ACC112 (cell line): Measurements from ENCODE around the gene FYB1.
"Not testable (repeated sequence)": the region's sequence is repeated elsewhere in the genome, so short reads cannot be mapped to it uniquely, and the experiment has no call there.

Source experiments
- H2AFZ ChIP-seq: fragments of 200-600 bp; sonication (generic); one replicate; pipeline ENCODE4 v1.6.0; 2017; ENCODE audit warnings: antibody characterized with exemption, low read length; ENCODE audit not compliant: unreplicated experiment
- H3K27ac ChIP-seq: fragments of 200-600 bp; sonication (generic); 2 replicates; pipeline ENCODE4 v1.5.1; 2014; ENCODE audit warnings: low read depth, mild to moderate bottlenecking, antibody characterized with exemption, low read length, moderate library complexity
- H3K27me3 ChIP-seq: fragments of 200-600 bp; sonication (generic); 2 replicates; pipeline ENCODE4 v1.6.1; 2014; ENCODE audit warnings: mild to moderate bottlenecking, antibody characterized with exemption, low read length, moderate library complexity, mixed read lengths; ENCODE audit not compliant: insufficient read depth
- H3K36me3 ChIP-seq: fragments of 200-600 bp; sonication (generic); 2 replicates; pipeline ENCODE4 v1.6.1; 2016; ENCODE audit warnings: mild to moderate bottlenecking, antibody characterized with exemption, low read length, moderate library complexity, mixed read lengths; ENCODE audit not compliant: insufficient read depth
- H3K4me1 ChIP-seq: fragments of 200-600 bp; sonication (generic); one replicate; pipeline ENCODE4 v1.6.1; 2016; ENCODE audit warnings: low read length, mixed read lengths; ENCODE audit not compliant: insufficient read depth, unreplicated experiment, control insufficient read depth
- H3K4me3 ChIP-seq: fragments of 200-600 bp; sonication (generic); 2 replicates; pipeline ENCODE4 v1.5.1; 2014; ENCODE audit warnings: mild to moderate bottlenecking, low read depth, low read length
- H3K79me2 ChIP-seq: fragments of 200-600 bp; sonication (generic); one replicate; pipeline ENCODE4 v1.6.0; 2016; ENCODE audit warnings: low read length; ENCODE audit not compliant: control insufficient read depth, unreplicated experiment, insufficient read depth

The FYB1 gene

GRCh38 chr5:39253196-39253595, 33.8 kb upstream of the FYB1 start:
- Histone ChIP-seq H3K4me1 (peaks cover 18% of the 10 kb centered on the region), H3K27ac (no peak overlapping the region), H3K36me3 (no peaks in the 10 kb centered on the region), H3K4me3 (no peak overlapping the region), H3K79me2 (no peaks in the 10 kb centered on the region), H2AFZ (no peak overlapping the region), H3K27me3 (no peaks in the 10 kb centered on the region)

- no peak overlapping the region for H3K27ac ChIP-seq
Observed at GRCh38 chr5:39249564-39250274, 30.4 kb upstream of the FYB1 start.

GRCh38 chr5:39249069-39249468, 29.7 kb upstream of the FYB1 start:
- H3K36me3 ChIP-seq: no peaks in the 10 kb centered on the region

More at GRCh38 chr5:39249564-39250274, 30.4 kb upstream of the FYB1 start:
- Histone ChIP-seq H3K4me1 (peaks cover 5% of the 10 kb centered on the region), H3K4me3 (no peak overlapping the region), H3K36me3 (no peaks in the 10 kb centered on the region), H3K79me2 (no peaks in the 10 kb centered on the region), H3K27me3 (0 out of 2 replicates have a peak, but pooled peaks cover 5% of the 10 kb centered on the region), H2AFZ (no peak overlapping the region)

DNA sequence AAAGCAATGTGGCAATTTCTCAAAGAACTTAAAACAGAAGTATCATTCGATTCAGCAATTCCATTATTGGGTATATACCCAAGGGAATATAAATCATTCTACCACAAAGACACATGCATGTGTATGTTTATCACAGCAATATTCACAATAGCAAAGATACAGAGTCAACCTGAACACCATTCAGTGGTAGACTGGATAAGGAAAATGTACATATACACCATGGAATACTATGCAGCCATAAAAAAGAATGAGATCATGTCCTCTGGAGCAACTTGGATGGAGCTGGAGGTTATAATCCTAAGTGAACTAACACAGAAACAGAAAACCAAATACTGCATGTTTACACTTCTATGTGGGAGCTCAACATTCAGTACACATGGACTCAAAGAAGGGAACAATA, 21.4 kb upstream of the FYB1 start:
- Histone ChIP-seq H3K27me3 (peaks cover 12% of the 10 kb centered on the region; the same call in 1 of the 2 replicates), H3K4me3 (no peak overlapping the region), H3K79me2 (no peaks in the 10 kb centered on the region), H2AFZ (no peak overlapping the region), H3K36me3 (no peaks in the 10 kb centered on the region), H3K27ac (no peak overlapping the region), H3K4me1 (no peaks in the 10 kb centered on the region)

More at GRCh38 chr5:39249069-39249468, 29.7 kb upstream of the FYB1 start:
- Histone ChIP-seq H3K27ac (no peak overlapping the region), H3K4me1 (peaks cover 5% of the 10 kb centered on the region), H2AFZ (no peak overlapping the region), H3K27me3 (0 out of 2 replicates have a peak, but pooled peaks cover 5% of the 10 kb centered on the region), H3K4me3 (no peak overlapping the region), H3K79me2 (no peaks in the 10 kb centered on the region)

DNA sequence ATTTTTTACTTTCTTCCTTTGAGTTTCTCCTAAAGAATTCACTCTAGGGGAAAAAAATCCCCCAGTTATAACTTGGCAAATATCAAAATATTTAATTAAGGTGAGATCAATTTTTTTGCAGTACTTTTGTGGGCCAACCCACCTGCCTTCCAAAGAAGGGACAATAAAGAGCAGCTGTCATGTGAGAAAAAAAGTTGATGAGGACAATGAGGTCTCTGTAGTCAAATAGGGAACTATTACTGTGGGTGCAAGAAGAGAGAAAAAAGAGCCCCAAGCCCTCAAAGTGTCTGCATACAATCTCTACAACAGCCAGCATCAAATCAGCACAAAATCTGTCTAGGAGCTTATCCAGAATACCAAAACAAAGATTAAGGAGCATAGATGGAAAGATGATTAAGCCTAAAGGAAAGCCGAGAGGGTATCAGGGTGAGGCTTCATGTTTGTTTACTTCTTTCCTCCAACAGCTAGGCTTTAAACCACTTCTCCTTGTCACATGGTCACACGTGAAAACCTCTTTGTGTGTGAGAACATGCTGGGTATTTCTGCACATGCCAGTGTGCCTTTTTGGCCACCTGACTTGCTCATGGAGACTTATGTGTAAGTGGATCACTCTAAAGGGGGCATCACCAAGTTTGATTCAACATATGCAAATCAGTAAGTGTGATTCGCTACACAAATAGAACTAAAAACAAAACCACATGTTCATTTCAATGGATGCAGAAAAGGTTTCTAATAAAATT, 19.2 kb upstream of the FYB1 start:
- peaks cover 7% of the 10 kb centered on the region; the same call in 1 of the 2 replicates for H3K27me3 ChIP-seq
- no peaks in the 10 kb centered on the region for H3K4me1 ChIP-seq
- no peaks in the 10 kb centered on the region for H3K36me3 ChIP-seq
- no peaks in the 10 kb centered on the region for H3K79me2 ChIP-seq
- no peak overlapping the region for H3K4me3 ChIP-seq
- H3K27ac ChIP-seq: no peak overlapping the region
- H2AFZ ChIP-seq: no peak overlapping the region

DNA sequence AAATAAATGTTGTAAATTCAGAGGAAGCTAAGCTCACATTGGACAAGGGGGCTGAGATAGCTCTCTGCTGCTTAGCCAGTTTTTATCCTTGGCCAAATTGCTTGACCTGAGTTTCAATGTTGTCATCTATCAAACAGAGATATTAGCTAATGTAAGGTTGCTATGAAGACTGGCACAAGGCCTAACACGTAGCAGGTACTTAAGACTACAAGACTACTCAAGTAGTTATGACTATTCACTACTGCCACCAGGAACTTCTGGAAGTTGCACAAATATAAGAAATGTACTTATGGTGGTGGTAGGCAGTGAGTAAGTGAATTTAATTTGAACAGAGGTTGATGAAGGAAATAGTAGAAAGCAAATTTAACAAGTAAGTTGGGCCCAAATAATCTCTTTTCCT, 17.4 kb upstream of the FYB1 start:
- Histone ChIP-seq H3K27ac (no peak overlapping the region), H3K36me3 (no peaks in the 10 kb centered on the region), H3K4me1 (peaks cover 5% of the 10 kb centered on the region), H3K27me3 (peaks cover 7% of the 10 kb centered on the region; the same call in 1 of the 2 replicates), H3K4me3 (no peak overlapping the region), H2AFZ (no peak overlapping the region), H3K79me2 (no peaks in the 10 kb centered on the region)

DNA sequence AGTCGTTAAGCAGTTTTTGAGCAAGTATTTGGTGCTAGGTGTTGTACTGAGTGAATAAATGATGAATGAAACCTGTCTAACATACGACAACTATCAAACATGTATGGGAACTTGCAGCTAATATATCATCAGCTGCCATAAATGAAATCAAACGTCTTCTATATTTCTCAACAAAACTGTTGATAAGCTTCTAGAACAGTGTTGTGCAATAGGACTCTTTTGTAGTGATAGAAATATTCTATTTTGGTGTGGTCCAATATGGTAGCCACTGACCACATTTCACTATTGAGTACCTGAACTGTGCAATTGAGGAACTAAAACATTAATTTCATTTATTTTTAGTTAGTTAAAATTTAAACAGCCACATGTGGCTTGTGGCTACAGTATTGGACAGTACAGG, 16.3 kb upstream of the FYB1 start:
- no peaks in the 10 kb centered on the region for H3K79me2 ChIP-seq
- no peak overlapping the region for H3K27ac ChIP-seq
- peaks cover 9% of the 10 kb centered on the region for H3K4me1 ChIP-seq
- H2AFZ ChIP-seq: no peak overlapping the region
- peaks cover 7% of the 10 kb centered on the region; the same call in 1 of the 2 replicates for H3K27me3 ChIP-seq
- H3K4me3 ChIP-seq: no peak overlapping the region
- no peaks in the 10 kb centered on the region for H3K36me3 ChIP-seq

GRCh38 chr5:39234494-39234893, 15.1 kb upstream of the FYB1 start:
- H3K27ac ChIP-seq, H3K4me1 ChIP-seq, H3K4me3 ChIP-seq, H2AFZ ChIP-seq, H3K79me2 ChIP-seq, H3K36me3 ChIP-seq, H3K27me3 ChIP-seq: not testable (repeated sequence)

DNA sequence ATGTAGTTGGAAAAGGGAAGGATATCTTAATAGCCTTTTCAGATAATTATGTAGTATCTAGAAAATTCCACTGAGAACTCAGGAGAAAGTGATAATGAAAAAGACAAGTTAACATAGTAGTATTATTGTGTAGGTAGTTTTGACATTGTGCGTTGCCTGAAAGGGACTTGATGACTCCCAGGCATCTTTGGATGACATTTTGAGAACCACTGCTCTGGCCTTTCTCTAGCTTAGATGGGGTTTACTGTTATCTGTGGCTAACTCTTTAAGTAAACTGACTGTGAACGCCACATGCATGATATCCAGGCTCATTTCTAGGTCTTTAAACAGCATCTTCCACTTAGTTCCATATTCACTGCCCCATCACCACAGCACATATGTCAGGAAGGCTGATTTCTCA, 14.4 kb upstream of the FYB1 start:
- Histone ChIP-seq H3K4me1 (peaks cover 9% of the 10 kb centered on the region), H3K27me3 (0 out of 2 replicates have a peak, but pooled peaks cover 4% of the 10 kb centered on the region), H3K79me2 (no peaks in the 10 kb centered on the region), H3K36me3 (no peaks in the 10 kb centered on the region), H3K4me3 (no peak overlapping the region), H2AFZ (no peak overlapping the region), H3K27ac (no peak overlapping the region)

DNA sequence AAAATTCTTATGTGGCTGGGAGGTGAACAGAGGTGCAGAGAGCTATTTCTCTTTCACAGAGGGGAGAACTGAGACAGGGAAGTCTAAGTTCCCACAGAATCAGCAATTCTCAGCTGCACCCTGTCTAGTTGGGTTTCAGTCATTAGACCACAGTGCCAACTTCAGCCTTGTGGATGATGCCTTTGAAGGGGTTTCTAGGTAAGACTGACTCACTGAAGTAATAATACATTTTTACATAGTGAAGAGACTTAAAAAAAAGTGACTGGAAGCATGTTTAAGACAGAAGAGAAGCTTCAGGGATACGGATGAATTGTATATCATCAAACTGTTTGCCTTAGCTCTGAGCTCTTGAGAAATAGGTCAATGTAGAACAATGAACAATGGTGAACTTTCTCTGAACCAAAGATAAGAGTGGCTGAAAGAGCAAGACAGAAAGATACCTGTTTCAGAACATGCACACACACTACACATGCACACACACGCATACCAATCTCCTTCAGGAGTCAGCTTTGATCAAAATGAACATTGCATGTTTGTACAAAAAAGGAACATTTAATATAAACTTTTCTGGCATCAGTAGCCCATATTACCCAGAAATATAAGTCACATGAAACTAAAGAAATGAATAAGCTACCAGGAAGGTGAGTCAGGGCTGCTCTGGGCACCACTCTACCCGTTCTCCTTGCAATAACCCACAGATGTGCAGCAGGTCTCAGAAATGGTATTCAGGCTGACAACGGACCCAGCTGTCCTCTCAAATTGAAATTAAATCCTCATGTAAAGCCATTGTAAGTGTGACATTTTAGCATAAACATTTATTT, 12.6 kb upstream of the FYB1 start:
- no peaks in the 10 kb centered on the region for H3K36me3 ChIP-seq
- H2AFZ ChIP-seq: peak overlapping the region; percentile 23
- no peak overlapping the region for H3K4me3 ChIP-seq
- H3K27ac ChIP-seq: 0 out of 2 replicates have a peak overlapping the region, but pooled peaks have one; percentile 17
- peaks cover 9% of the 10 kb centered on the region for H3K4me1 ChIP-seq
- no peaks in the 10 kb centered on the region for H3K79me2 ChIP-seq
- H3K27me3 ChIP-seq: no peaks in the 10 kb centered on the region
